H9 (cell line): ENCODE data around the gene BRCC3. TPM values are rescaled to one million over a fixed set of nuclear protein-coding genes. Genes with fewer than 3 reads are reported as not detected.

ENCODE experiments used
- DNase-seq: peaks from one replicate; pipeline ENCODE4 v3.0.0-alpha.2; 2017
- H2AFZ ChIP-seq: one replicate; pipeline ENCODE4 v1.6.1; 2013; ENCODE audit warnings: mild to moderate bottlenecking, low read length, control low read depth, moderate library complexity
- H2AK5ac ChIP-seq: 2 replicates; pipeline ENCODE4 v1.6.1; 2013; ENCODE audit warnings: low read length, control low read depth, mixed read lengths; ENCODE audit not compliant: insufficient read length
- H2BK120ac ChIP-seq: one replicate; pipeline ENCODE4 v1.6.1; 2013; ENCODE audit warnings: low read depth, mild to moderate bottlenecking, low read length, control low read depth, inconsistent platforms; ENCODE audit not compliant: poor library complexity, severe bottlenecking
- H2BK12ac ChIP-seq: 2 replicates; pipeline ENCODE4 v1.6.1; 2013; ENCODE audit warnings: low read length, control low read depth, mixed read lengths, low read depth; ENCODE audit not compliant: insufficient read length
- H2BK15ac ChIP-seq: 2 replicates; pipeline ENCODE4 v1.6.1; 2013; ENCODE audit warnings: low read depth, low read length, control low read depth
- H2BK20ac ChIP-seq: one replicate; pipeline ENCODE4 v1.6.1; 2013; ENCODE audit warnings: low read depth, mild to moderate bottlenecking, low read length, control low read depth, inconsistent platforms; ENCODE audit not compliant: poor library complexity, severe bottlenecking
- H2BK5ac ChIP-seq: 2 replicates; pipeline ENCODE4 v1.6.1; 2013; ENCODE audit warnings: low read length, control low read depth, mixed read lengths; ENCODE audit not compliant: insufficient read length
- H3K14ac ChIP-seq: 2 replicates; pipeline ENCODE4 v1.6.1; 2013; ENCODE audit warnings: low read length, control low read depth; ENCODE audit not compliant: insufficient read depth
- H3K18ac ChIP-seq: 2 replicates; pipeline ENCODE4 v1.6.1; 2013; ENCODE audit warnings: low read depth, mild to moderate bottlenecking, mixed read lengths, low read length, control low read depth; ENCODE audit not compliant: insufficient read length
- H3K23ac ChIP-seq: 2 replicates; pipeline ENCODE4 v1.6.1; 2013; ENCODE audit warnings: low read length, control low read depth, mixed read lengths, low read depth; ENCODE audit not compliant: insufficient read length
- H3K23me2 ChIP-seq: 2 replicates; pipeline ENCODE4 v1.6.1; 2013; ENCODE audit warnings: low read depth, mild to moderate bottlenecking, mixed read lengths, low read length, control low read depth; ENCODE audit not compliant: insufficient read length, poor library complexity, severe bottlenecking
- H3K27ac ChIP-seq: 2 replicates; pipeline ENCODE4 v1.5.1; 2013; ENCODE audit warnings: low read length, control low read depth, mixed read lengths, low read depth; ENCODE audit not compliant: insufficient read length
- H3K27me3 ChIP-seq: 2 replicates; pipeline ENCODE4 v1.6.1; 2013; ENCODE audit warnings: low read length, control low read depth, inconsistent platforms; ENCODE audit not compliant: insufficient read depth
- H3K4ac ChIP-seq: 2 replicates; pipeline ENCODE4 v1.6.1; 2013; ENCODE audit warnings: low read depth, mild to moderate bottlenecking, control low read depth, inconsistent platforms, low read length, moderate library complexity
- H3K4me1 ChIP-seq: 2 replicates; pipeline ENCODE4 v1.6.1; 2013; ENCODE audit warnings: low read length, control low read depth, inconsistent platforms; ENCODE audit not compliant: insufficient read depth
- H3K4me2 ChIP-seq: 2 replicates; pipeline ENCODE4 v1.6.1; 2013; ENCODE audit warnings: low read length, control low read depth, mixed read lengths; ENCODE audit not compliant: insufficient read length, insufficient read depth
- H3K56ac ChIP-seq: 2 replicates; pipeline ENCODE4 v1.6.1; 2013; ENCODE audit warnings: low read depth, mild to moderate bottlenecking, mixed read lengths, low read length, control low read depth; ENCODE audit not compliant: insufficient read length
- H3K79me1 ChIP-seq: 2 replicates; pipeline ENCODE4 v1.6.1; 2013; ENCODE audit warnings: low read depth, mild to moderate bottlenecking, moderate library complexity, low read length, control low read depth, inconsistent platforms; ENCODE audit not compliant: insufficient read depth, poor library complexity, severe bottlenecking
- H3K79me2 ChIP-seq: 2 replicates; pipeline ENCODE4 v1.6.1; 2013; ENCODE audit warnings: low read length, control low read depth, inconsistent platforms; ENCODE audit not compliant: insufficient read depth
- H3K9ac ChIP-seq: 2 replicates; pipeline ENCODE4 v1.6.1; 2013; ENCODE audit warnings: low read length, control low read depth, mixed read lengths; ENCODE audit not compliant: insufficient read length; ENCODE audit errors: extremely low read depth
- H3K9me3 ChIP-seq: one replicate; pipeline ENCODE4 v1.6.1; 2013; ENCODE audit warnings: low read depth, low read length, inconsistent platforms; ENCODE audit not compliant: control insufficient read depth
- H3T11ph ChIP-seq: one replicate; pipeline ENCODE4 v1.6.1; 2013; ENCODE audit warnings: mild to moderate bottlenecking, low read length, control low read depth, inconsistent platforms
- H4K20me1 ChIP-seq: one replicate; pipeline ENCODE4 v1.6.1; 2013; ENCODE audit not compliant: control insufficient read depth, insufficient read length, insufficient read depth
- H4K5ac ChIP-seq: 2 replicates; pipeline ENCODE4 v1.6.1; 2013; ENCODE audit warnings: low read depth, mild to moderate bottlenecking, mixed read lengths, low read length, control low read depth; ENCODE audit not compliant: insufficient read length
- H4K8ac ChIP-seq: replicated peaks from 2 replicates; pipeline ENCODE4 v1.6.1; 2013; ENCODE audit warnings: low read length, control low read depth, mixed read lengths, low read depth; ENCODE audit not compliant: insufficient read length
- H4K91ac ChIP-seq: 2 replicates; pipeline ENCODE4 v1.6.1; 2013; ENCODE audit warnings: low read depth, mild to moderate bottlenecking, moderate library complexity, mixed read lengths, low read length, control low read depth; ENCODE audit not compliant: insufficient read length
- H3K27ac Mint-ChIP-seq, 3 experiments: 2 replicates in 2 of 3; 3 replicates in 1 of 3; pipeline ENCODE4 v1.8.0; 2020 to 2021; ENCODE audit warnings: mixed read lengths in 3 of 3, mild to moderate bottlenecking in 1 of 3, moderate library complexity in 1 of 3
- H3K27me3 Mint-ChIP-seq: 2 replicates; pipeline ENCODE4 v1.8.0; 2021; ENCODE audit warnings: low read depth, mild to moderate bottlenecking, moderate library complexity, mixed read lengths
- H3K36me3 Mint-ChIP-seq, 3 experiments: 2 replicates in 2 of 3; 3 replicates in 1 of 3; pipeline ENCODE4 v1.8.0; 2020 to 2021; ENCODE audit warnings: low read depth in 3 of 3, mixed read lengths in 3 of 3; ENCODE audit not compliant: insufficient read depth in 1 of 3
- H3K4me1 Mint-ChIP-seq, 2 experiments: 2 replicates each; pipeline ENCODE4 v1.8.0; 2020; ENCODE audit warnings: mixed read lengths in 2 of 2
- H3K4me3 Mint-ChIP-seq, 2 experiments: 2 replicates in 1 of 2; 3 replicates in 1 of 2; pipeline ENCODE4 v1.8.0; 2020 to 2021; ENCODE audit warnings: mild to moderate bottlenecking in 2 of 2, mixed read lengths in 2 of 2, moderate library complexity in 1 of 2
- H3K9me3 Mint-ChIP-seq, 2 experiments: 2 replicates in 1 of 2; 3 replicates in 1 of 2; pipeline ENCODE4 v1.8.0; 2020; ENCODE audit warnings: mild to moderate bottlenecking in 2 of 2, mixed read lengths in 2 of 2, moderate library complexity in 1 of 2
- WGBS: extraction: QIAGEN DNeasy Blood & Tissue Kit; methylation state at CpG from one replicate; pipeline ENCODE4 v1.1.7; 2013; ENCODE audit warnings: missing lambda C conversion rate, low lambda C conversion rate, mixed read lengths; ENCODE audit not compliant: insufficient read length; ENCODE audit errors: extremely low coverage; 5-methylcytosine and 5-hydroxymethylcytosine counted together
- total RNA-seq: library from RNA; stranded (reverse); gene quantifications from 2 replicates; pipeline ENCODE4 v1.2.1, GENCODE V29; 2021
- TF ChIP-seq, protein P1 (sequence below): fragments of 200-600 bp; sonication (generic); conservative IDR thresholded peaks from 3 replicates; pipeline ENCODE4 v1.8.0; 2021; ENCODE audit warnings: antibody characterized with exemption, mild to moderate bottlenecking

BRCC3 gene
- total RNA-seq, 1 experiment from 2014 or later, result 27.3 TPM

DNA sequence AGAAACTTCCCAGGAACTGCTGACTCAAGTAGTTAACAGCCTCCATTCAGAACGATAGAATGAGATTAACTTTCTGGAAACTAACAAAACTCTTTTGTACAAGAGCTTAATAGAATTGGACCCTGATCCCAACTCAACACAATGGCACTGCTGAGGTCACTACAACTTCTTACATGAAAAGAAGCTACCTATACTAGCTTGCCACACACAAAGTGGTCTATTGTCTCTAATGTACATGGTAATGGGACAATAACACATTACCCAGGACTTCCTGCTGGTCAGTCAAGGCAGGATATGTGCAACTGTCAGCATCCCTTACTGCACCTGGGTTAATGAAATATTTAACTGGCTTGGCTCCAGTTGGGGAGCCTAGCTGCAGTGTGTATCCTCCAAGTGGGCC lies 56.2 kb downstream of the BRCC3 start:
- no peak overlapping the region for H2BK20ac ChIP-seq
- H3K79me2 ChIP-seq, result no peaks in the 10 kb centered on the region
- no peaks in the 10 kb centered on the region for H3K27me3 ChIP-seq
- Mint-ChIP-seq H3K4me1 (no peaks in the 10 kb centered on the region), H3K27ac (no peak overlapping the region), H3K4me3 (no peak overlapping the region), H3K36me3 (peaks cover 13 to 33% (median 29%) of the 10 kb centered on the region in 3 experiments), H3K27me3 (no peaks in the 10 kb centered on the region), H3K9me3 (peaks cover 69 to 84% of the 10 kb centered on the region in 2 experiments)
- H3K9me3 ChIP-seq, result peaks cover 42% of the 10 kb centered on the region
- H2BK5ac ChIP-seq, result no peak overlapping the region
- H4K91ac ChIP-seq, result no peak overlapping the region
- no peak overlapping the region for H2BK120ac ChIP-seq
- H2AK5ac ChIP-seq, result no peak overlapping the region
- DNase-seq, result no peak
- H2BK15ac ChIP-seq, result no peak overlapping the region
- no peaks in the 10 kb centered on the region for H4K20me1 ChIP-seq
- H3K14ac ChIP-seq, result no peak overlapping the region
- no peaks in the 10 kb centered on the region for H3K79me1 ChIP-seq
- H4K5ac ChIP-seq, result no peak overlapping the region
- TF ChIP-seq, protein P1, sequence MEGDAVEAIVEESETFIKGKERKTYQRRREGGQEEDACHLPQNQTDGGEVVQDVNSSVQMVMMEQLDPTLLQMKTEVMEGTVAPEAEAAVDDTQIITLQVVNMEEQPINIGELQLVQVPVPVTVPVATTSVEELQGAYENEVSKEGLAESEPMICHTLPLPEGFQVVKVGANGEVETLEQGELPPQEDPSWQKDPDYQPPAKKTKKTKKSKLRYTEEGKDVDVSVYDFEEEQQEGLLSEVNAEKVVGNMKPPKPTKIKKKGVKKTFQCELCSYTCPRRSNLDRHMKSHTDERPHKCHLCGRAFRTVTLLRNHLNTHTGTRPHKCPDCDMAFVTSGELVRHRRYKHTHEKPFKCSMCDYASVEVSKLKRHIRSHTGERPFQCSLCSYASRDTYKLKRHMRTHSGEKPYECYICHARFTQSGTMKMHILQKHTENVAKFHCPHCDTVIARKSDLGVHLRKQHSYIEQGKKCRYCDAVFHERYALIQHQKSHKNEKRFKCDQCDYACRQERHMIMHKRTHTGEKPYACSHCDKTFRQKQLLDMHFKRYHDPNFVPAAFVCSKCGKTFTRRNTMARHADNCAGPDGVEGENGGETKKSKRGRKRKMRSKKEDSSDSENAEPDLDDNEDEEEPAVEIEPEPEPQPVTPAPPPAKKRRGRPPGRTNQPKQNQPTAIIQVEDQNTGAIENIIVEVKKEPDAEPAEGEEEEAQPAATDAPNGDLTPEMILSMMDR, result no peak
- no peak overlapping the region for H3K4me2 ChIP-seq
- no peak overlapping the region for H3K4ac ChIP-seq
- H3K27ac ChIP-seq, result no peak overlapping the region
- no peaks in the 10 kb centered on the region for H3K4me1 ChIP-seq
- no CpG with 5 or more reads among the region's 1 CpG for WGBS
- no peak overlapping the region for H3T11ph ChIP-seq
- no peak overlapping the region for H3K18ac ChIP-seq
- H3K9ac ChIP-seq, result no peak overlapping the region
- H3K56ac ChIP-seq, result no peak overlapping the region
- H2BK12ac ChIP-seq, result no peak overlapping the region
- no peaks in the 10 kb centered on the region for H3K23me2 ChIP-seq
- H2AFZ ChIP-seq, result no peak overlapping the region
- H3K23ac ChIP-seq, result no peak overlapping the region
- H4K8ac ChIP-seq, result no peak overlapping the region
